ENCODE results near the gene PILRA.
"Not testable (repeated sequence)": the region's sequence is repeated elsewhere in the genome, so short reads cannot be mapped to it uniquely, and the experiment has no call there.

The PILRA gene

GRCh38 chr7:100381531-100382233 lies 8.4 kb downstream of the PILRA start:
- not testable (repeated sequence) for DNase-seq

GRCh38 chr7:100382234-100382853 lies 9.1 kb downstream of the PILRA start:
- not testable (repeated sequence) for DNase-seq

- DNase-seq = no peak
Measured at GRCh38 chr7:100384628-100385294, 11.5 kb downstream of the PILRA start.

GRCh38 chr7:100386940-100387339 lies 13.7 kb downstream of the PILRA start:
- DNase-seq = no peak

- DNase-seq = no peak
Measured at GRCh38 chr7:100387695-100388094, 14.4 kb downstream of the PILRA start.

GRCh38 chr7:100389437-100390088 lies 16.3 kb downstream of the PILRA start:
- no peak for DNase-seq

GRCh38 chr7:100390286-100391009 lies 17.2 kb downstream of the PILRA start:
- DNase-seq = no peak

GRCh38 chr7:100393233-100393905 lies 20.1 kb downstream of the PILRA start:
- no peak for DNase-seq

- DNase-seq = no peak
Measured at GRCh38 chr7:100394077-100394476, 20.8 kb downstream of the PILRA start.

GRCh38 chr7:100396421-100396982 lies 23.2 kb downstream of the PILRA start:
- no peak for DNase-seq

GRCh38 chr7:100397315-100398081 lies 24.2 kb downstream of the PILRA start:
- DNase-seq = no peak

GRCh38 chr7:100398239-100398638 lies 25.0 kb downstream of the PILRA start:
- no peak for DNase-seq

GRCh38 chr7:100400041-100400440 lies 26.8 kb downstream of the PILRA start:
- DNase-seq = no peak

- no peak for DNase-seq
Measured at GRCh38 chr7:100400656-100401055, 27.4 kb downstream of the PILRA start.

- no peak for DNase-seq
Measured at GRCh38 chr7:100401811-100402210, 28.5 kb downstream of the PILRA start.

- no peak for DNase-seq
Measured at GRCh38 chr7:100402241-100402640, 29.0 kb downstream of the PILRA start.

- DNase-seq = no peak
Measured at GRCh38 chr7:100406767-100407166, 33.5 kb downstream of the PILRA start.

- DNase-seq = peak; percentile 62
Measured at GRCh38 chr7:100407285-100408180, 34.2 kb downstream of the PILRA start.

GRCh38 chr7:100411101-100411500 lies 37.8 kb downstream of the PILRA start:
- no peak for DNase-seq

GRCh38 chr7:100413346-100413745 lies 40.1 kb downstream of the PILRA start:
- no peak for DNase-seq

Data from NCI-H2171 treated with DMSO at 0.1 percent for 48 hours (cell line).